Measurements from ENCODE around the gene ST3GAL4. TPM values are rescaled to one million over a fixed set of nuclear protein-coding genes. Genes with fewer than 3 reads are reported as not detected.
"Not testable (repeated sequence)": the region's sequence is repeated elsewhere in the genome, so short reads cannot be mapped to it uniquely, and the experiment has no call there.

Gene ST3GAL4
- total RNA-seq, 1 donor from 2014 or later, result 15.0 TPM

DNA sequence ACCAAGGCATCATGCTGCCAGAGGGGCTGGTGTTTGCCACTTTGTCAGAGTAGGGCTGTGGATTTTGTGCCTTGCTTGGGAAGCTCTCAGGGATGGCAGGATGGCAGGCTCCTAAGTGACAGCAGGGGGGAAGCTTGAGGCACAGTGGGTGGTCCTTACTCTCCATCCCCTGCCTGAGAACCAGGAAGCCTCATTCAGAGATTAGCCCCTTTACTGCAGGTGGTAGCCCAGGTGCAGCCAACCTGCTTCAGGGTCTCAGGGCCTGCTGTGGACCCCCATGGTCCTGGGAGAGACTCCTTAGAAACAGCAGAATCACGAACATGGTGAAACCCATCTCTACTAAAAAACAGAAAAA lies 8.9 kb upstream of the ST3GAL4 start:
- no peak for DNase-seq

DNA sequence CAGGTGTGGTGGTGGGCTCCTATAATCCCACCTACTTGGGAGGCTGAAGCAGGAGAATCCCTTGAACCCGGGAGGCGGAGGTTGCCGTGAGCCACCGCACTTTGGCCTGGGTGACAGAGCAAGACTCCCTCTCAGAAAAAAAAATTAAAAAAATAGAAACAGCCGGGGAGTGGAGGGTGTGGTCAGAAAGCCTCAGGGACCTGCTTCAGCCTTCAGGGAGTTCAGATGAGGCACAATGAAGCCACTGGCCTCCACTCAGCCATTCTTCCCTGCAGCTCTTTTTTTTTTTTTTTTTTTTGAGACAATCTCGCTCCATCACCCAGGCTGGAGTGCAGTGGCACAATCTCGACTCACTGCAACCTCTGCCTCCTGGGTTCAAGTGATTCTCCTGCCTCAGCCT lies 8.5 kb upstream of the ST3GAL4 start:
- DNase-seq, result not testable (repeated sequence)

DNA sequence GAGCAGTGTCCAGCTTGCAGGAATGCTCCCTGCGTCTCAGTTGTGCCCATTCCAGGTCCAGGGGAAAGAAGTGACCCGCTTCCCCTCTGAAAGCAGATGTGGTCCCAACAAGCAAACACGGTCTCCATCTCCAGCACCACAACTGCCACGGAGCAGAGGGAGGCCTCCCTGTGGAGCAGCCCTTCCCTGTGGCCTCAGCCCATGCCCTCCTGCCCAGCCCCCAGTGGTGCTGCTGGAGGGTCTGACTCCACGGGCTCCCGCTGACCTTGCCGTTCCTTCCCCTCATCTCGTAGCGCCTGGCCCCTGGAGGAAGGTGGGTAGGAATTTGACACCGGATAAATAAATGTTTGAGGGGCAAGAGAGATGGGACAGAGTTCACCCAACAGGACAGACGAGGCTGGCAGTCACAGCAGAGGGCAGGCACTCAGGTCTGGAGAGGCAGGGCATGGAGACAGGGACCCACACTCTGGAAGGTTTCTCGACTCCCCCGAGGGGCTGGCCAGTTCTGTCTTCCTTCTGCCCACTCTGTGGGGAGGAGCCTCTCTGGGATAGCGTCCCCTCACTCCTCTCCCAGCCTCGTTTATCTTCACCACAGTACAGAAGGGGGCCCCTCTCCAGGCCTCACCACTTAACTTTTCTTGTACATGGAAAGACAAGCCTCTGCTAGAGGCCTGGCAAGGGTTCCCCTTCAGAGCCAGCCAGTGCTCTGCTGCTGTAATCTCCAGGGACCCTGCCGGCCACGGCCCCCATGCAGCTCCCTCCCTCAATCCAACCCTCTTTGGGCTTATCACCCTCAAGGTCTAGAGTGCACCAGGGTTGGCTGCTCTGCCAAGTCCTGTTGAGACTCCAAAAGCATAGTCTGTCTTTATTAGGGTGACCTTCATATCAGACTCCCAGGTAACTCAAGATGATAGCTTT lies 7.5 kb upstream of the ST3GAL4 start:
- DNase-seq, result no peak

DNA sequence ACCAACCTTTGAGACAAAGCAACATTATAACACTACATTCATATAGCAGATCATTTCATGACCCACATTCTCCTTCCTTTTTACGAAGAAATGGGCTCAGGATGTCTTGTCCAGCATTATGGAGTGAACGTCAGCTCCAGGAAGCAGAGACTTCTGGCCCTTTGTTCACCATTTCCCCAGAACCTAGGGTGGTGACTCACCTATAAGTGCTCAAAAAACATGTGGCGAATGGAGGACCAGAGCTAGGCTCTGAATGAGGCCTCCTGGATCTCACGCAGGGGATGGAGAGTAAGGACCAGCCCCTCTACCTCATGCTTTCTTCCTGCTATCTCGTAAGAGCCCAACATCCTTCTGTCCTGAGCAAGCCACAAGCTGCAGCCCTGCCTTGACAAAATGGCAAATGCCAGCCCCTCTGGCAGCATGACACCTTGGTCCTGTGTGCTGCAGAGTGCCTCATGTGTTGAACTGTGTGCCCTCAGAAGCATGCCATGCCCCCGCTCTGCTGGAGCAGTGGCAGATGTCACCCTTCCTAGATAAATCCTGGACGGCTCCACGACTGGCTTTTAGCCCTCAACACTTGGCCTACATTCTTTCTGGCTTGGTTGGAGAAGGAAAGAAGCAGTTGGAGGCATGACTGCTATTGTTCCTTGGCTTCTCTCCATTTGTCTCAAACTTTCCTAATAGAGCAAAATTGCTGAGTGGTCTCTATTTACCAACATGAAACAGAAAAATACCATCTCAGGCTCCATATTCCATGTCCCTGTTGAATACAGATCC lies 6.5 kb upstream of the ST3GAL4 start:
- no peak for DNase-seq

DNA sequence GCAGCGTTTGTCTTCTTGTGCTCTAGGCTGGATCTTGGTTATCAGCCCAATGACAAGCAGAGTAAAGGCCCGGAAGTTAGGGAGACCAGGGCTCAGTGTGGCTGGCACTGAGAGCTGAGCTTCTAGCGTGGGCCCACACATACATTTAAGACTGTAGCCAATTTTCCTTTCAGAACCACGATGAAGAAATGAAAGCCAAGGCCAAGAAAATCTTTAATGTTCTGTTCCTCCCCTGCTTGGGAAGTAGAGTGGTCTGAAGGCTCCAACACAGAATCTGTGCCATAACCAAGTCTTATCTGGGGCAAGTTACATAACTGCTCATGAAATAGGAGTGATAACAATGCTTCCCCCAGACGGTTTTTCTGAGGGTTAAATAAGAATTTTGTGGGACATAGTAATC lies 4.7 kb upstream of the ST3GAL4 start:
- no peak for DNase-seq

DNA sequence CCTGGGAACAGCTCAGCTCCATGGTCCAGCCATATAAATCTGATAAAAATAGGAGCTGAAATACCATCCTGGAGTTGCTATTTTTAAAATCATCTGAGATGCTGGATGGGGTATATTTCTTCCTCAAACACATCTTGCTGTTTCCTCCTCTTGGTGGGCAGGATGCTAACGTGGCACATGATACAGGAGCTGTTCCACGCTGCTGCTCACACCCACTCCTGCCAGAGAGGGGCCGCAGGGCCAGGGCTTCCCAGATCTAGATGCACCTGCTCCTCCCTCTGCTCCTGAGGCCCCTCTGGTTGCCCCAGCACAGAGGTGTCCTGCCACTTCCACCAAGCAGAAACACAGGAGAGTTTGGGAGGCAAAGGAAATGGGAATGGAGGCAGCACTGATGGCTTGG lies 3.3 kb upstream of the ST3GAL4 start:
- no peak for DNase-seq

DNA sequence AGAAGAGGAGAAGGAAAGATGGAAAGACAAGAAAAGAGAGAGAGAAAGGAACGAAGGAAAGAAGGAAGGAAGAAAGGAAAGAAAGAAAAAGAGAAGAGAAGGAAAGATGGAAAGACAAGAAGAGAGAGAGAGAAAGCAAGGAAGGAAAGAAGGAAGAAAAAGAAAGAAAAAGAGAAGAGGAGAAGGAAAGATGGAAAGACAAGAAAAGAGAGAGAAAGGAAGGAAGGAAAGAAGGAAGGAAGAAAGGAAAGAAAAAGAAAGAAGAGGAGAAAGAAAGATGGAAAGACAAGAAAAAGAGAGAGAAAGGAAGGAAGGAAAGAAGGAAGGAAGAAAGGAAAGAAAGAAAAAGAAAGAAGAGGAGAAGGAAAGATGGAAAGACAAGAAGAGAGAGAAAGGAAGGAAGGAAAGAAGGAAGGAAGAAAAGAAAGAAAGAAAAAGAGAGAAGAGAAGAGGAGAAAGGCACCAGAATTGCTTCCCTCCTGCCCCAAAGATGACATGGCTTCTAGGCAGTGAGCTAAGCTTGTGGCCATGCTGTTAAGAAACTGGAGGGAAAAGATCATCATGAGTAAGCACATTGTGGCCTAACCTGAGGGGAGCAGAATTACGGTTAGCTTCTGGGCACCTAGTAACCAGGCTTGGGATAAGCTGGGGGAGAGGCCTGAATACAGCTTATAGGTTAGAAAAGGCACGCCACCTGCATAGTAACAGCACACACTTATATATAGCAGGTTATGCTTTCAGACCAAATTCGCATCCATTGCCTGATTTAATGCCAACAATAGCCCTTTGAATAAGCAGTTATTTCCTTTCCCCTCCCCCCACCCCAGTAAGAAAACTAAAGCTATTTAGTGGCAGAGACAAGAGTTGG lies 2.3 kb upstream of the ST3GAL4 start:
- DNase-seq, result no peak

DNA sequence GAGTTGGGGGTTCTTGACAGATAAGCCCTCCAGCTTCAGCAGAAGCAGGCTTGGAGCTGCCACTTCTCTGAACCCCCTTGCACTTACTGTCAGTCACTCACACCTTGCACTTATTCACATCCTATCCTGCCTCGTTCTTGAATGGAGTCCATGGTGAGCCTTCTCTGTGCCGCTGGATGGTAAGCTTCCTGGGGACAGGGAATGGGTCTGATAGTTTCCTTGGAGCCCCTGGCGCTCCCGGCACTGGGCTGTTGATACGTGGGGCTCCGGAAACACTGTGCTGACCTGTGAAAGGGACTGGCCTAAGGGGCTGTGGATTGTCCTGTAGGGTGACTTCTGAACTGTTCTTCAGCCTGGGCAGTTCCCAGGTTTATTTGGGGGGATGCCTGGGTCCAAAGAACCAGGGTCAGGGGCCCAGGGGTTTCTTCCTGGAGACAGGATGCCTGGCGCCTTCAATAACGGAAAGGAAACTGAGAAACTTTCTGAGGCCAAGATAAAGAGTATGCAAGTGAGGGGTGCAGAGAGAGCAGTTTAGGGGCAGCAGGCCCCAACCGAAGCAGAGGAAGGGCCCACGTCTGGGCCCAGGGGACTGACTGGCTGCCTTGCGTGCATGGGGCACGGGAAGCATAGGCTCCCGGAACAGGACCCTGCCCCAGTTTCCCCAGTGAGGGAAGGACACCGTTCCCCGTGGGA lies 709 bp upstream of the ST3GAL4 start:
- DNase-seq, result no peak

DNA sequence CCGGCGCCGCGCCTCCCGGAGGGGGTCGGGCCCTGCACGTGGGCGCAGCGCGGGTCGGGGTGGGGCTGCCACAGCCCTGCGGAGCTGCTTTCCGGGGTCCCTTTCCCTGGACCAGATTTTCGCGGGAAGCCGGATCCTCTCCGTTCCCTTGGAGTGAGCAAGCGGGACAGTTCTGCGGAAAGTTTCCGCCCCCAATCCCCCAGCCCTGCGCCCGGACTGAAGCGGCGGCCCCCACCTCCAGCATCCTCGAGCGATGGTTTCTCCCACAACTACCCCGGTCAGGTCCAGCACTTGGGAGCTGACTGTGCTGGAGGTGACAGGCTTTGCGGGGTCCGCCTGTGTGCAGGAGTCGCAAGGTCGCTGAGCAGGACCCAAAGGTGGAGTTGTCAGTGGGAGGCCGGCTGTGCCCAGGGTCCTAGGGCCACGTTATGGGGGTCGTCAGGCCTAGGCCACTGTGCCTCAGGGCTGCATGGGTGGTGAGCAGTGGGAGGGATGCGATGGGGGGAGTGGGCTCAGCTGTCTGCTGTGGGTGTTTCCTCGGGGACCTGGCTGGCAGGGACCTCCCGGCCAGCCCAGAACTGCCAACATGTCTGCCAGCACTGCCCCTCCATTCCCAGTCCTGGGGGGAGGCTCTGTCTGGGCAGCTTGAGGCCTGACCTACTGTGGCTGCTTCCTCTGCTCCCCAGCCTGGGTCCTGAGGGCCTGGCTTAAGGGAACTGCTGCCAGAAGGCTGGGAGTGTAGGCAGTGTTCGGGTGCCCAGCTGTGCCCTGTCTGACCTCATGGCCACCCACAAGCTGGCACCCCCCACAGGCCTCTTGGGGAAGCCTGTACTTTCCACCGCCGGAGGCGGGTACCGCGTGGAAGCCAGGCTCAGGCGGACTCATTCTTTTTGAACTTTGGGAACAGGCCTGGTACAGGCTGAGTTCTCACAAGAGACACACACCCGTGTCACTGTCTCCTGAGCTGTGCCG lies 726 bp downstream of the ST3GAL4 start:
- peak; percentile 55 for DNase-seq

DNA sequence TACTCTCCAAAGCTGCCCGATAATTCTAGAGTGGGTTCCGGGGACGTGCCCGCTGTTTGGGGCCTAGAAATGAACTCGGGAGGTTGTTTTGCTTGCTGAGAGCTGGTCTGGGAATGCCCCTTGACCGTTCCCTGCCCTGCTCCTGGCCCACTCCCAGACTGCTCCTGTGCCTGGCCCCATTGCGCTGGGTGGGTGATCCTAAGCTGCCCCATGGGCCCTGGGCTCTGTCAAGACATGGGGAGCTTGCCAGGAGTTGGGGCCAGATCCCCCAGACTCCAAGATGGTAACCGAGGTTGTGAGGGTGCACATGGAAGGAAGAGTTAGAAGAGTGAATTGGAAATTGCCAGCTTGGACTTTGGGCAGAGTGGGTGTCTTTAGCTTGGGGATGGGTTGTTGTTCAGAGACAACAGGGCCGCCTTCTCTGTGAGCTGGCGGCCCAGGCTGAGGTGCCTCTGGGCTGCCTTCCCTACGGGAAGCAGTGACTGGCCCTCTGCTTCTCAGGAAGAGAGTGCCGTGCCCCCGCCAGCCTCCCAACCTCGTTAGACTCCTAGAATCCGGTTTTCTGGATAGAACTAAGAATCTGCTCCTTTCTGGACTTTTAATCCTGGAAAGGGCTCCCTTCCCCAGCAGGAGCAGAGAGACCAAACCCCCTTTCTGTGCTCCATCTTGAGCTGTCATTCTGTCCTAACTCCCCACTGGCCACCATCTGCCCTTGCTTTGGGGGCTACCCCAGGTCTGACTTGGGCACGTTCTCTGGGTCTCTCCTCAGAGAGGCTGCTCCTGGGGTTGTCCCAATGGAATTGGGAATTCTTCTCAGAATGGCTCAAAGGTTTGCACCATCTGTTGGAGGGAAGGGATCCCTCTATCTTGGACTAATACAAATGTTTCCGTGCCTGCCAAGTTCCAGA lies 1.8 kb downstream of the ST3GAL4 start:
- no peak for DNase-seq

DNA sequence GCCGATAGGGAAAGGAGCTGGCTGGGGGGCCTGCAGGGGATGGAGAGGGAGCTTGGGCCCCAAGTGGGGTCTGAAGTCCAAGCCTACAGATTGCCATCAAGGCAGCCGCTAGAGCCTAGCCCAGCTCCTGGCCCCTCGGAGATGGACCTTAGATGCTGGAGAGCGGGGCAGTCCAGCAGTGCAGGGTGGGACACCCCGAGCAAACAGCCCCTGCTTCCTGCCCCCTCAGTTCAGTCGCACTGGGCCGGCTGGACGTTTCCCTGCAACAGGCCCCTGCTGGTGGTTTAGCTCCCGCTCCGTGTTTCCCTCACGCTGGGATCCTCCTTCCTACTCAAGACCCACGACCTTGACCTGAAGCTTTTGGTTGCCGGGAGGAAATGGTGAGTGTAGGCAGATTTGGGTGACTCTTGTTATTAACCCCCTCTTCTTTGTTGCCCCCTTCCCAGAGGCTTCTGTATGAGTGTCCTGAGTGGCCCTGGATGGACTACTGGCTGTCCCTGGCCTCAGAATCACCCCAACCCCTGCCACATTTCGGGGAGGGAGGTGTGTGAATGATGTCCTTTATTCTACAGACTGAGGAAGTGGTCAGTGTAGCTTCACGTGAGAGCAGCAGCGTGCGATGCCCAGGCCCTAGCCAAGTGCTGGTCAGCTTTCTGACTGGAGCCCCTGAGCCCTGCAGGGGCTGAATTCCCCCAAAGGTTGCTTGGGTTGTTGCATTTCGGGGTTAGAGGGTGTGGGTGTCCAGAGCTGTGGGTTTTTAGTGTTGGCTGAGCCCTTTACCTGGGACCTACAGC lies 2.7 kb downstream of the ST3GAL4 start:
- no peak for DNase-seq

DNA sequence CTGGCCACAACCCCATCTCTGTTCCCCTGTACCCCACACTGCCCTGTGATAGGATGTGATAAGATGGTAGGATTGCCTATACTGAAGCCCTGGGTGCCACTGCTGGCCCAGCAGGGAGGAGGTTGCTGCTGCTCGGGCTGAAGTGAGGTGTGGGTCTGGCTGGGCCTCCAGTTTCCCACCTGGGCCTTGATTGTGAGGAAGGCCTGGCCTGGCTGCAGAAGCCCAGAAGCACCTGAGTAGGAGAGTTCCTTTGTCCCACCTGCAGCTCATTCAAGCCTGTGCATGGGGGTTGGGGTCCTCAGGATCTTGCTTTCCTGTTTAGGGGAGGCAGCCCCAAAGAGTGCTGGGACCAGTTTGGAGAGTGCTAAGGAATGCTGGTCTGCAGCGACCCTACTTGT lies 3.3 kb downstream of the ST3GAL4 start:
- DNase-seq, result no peak

DNA sequence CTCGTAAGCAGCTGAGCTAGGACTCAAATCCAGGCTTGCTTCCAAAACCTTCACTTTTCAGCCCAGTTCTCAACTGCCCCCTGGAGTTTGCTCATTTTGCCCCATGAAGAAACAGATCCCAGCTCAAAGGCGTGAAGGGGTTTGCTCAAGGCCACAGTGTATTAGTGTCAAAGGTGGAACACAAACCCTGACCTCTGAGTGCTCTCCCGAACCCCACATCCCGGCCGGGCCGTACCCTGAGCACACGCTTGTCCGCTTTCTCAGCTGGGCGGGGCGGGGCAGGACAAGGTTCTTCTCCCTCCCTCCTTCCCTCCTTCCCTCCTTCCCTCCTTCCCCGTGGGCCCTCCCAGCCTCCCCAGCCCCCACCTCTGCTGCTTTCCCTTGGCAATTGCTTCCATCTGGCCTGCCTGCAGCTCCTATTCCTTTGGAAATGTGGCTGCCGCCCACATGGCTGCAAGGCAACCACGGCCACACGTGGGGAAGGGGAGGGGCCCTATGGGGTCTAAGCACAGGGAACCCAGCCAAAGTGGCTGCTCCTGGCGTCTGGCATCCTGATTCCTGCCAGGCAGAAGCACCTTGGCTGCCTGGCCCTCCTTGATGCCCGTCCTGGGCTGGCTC lies 4.1 kb downstream of the ST3GAL4 start:
- peak; percentile 76 for DNase-seq

DNA sequence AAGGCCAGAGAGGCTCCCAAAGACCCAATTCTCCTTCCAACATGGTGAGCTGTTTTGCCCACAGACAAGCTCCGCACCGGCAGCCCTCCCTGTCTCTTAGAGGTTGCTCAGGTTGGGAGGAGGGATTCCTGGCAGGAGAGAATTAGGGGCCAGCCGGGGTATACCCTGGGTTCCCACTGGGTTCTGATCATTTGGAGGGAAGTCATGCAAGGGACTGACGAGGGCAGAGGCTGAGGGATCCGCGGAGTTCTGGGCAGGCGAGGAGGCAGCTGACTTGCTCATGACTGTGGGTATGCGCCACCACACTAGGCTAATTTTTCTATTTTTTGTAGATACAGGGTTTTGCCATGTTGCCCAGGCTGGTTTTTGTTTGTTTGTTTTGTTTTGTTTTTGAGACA lies 4.6 kb downstream of the ST3GAL4 start:
- DNase-seq, result no peak

DNA sequence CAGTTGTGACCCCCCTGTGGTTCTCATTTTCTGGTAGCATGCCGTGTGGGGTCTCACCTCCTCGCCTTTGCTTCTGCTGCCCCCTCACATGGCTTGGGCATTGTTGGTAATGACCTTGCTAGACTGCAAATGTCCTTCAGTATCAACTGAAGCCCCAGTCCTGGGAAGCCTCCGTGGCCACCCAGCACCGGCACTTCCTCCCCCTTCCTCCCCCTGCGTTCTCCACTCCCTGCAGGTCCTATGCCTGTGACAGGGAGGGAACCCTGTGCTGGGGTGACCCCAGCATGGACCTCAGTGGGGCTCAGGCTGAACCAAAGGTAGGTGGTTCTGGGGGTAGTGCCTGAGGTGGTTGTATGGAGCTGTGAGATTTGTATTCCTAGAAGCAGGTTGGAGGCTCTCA lies 5.9 kb downstream of the ST3GAL4 start:
- no peak for DNase-seq

DNA sequence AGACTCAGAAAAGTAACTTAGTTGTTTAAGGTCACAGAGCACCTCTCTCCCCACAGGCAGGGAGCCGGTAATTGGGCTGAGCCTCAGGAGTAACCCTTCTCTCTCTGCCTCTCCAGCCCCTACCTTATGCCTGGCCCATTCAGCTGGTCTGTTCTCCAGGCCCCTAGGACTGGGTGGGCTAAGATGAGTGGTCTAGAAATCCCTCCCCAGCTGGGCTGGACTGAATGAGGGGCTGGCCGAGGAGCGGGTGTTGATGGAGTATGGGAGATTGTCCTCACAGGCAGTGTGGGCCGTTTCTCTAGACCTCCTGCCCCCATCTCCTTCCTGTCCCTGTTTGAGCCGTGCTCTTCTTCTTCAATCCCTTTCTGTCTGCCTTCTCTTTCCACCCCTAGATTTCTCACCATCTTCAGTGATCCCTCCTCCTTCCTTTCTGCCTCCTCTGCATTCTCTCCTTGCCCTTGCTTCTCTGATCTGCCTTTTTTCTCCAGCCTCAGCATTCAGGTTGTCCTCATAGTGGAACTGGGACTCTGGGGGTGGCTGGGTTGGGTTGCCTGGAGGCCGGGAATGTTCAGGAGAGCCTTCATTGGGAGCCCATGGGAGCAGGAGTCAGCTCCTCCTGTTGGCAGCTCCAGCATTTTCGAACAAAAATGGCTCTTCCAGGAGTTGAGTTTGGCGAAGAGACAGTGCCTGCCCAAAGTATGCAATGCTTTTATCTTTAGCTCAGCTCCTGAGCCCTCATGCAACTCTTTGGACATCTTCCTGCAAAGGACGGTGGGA lies 7.6 kb downstream of the ST3GAL4 start:
- DNase-seq, result no peak

DNA sequence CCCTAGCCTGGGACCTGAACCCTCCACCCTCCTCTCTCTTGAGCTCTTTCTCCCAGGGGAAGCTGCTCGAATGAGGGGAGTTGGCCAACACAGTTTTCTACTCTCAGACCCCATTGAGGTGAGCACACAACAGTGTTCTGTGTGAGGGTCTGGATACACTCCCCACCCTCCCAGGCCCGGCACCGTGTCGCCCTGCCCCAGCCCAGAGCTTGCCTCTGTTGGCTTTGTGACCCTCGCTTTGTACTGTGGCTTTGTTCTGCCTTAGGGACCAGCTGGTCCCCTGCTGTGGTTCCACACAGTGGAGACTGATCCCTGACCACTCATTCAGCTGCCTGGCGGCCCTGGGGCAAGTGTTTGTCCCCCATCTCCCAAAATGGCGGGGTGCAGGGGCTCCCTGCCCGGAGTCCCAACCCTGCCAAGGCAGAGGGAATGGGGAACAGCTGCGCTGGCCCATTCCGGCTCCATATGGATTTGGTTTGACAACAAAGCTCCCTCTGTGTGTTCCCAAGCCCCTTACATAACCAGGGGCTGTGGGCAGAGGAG lies 8.3 kb downstream of the ST3GAL4 start:
- DNase-seq, result peak; percentile 75
